HG02973 (cell line): ENCODE measurements around the gene EXOC3L4.
A peak's percentile ranks its signal among the peaks of the same experiment; 100 is the strongest.

ENCODE experiments used
- ATAC-seq: cut with Tn5 transposase; IDR thresholded peaks from one replicate; pipeline ENCODE4 v1.9.1; 2021; ENCODE audit warnings: moderate library complexity; ENCODE audit not compliant: unreplicated experiment

Gene EXOC3L4

DNA sequence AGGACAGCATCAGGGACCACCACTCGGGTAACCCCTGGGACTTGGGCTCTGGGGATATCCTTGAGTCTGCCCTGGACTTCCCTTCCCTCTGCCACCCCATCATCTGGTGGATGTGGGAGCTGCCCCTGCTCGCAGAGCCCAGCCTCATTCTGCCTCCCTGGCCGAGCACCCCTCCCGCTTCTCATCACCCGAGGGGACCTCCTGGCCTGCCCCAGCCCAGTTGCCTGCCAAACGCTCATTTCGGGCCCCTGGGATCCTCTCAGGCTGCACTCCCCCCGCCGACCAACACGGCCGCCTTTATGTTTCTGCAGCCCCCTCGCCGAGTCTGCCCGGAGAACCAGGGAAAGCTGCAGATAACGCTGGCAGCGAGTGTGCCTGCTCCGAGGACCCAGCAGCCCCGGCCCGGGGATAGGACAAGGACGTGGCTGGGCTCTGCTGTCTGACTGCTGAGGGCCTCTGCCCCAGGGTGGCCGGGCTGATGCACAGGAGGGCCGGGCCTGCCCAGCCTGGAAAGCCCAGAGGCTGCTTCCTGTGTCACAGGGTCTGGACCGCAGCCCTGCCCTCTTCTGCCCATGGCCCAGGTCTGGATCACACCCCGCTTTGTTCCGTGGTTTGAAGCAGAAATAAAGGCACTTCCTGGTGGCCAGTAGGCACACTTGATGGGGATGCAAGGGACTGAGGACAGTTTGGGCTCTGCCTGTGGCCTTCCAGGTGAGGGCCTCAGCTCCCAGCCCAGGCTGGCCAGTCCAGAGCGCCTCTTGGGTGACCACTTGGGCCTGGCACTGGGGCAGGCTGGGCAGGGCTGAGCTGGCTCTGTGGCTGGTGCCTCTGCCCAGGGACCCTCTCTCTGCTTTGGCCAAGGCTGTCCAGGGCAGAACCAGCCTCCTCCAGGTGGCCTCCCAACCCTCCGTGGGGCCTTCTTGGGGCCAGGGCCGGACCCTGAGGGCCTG is 4.9 kb upstream of the EXOC3L4 start:
- ATAC-seq = no peak

- ATAC-seq = no peak
Observed at GRCh38 chr14:103090481-103091020, 4.0 kb upstream of the EXOC3L4 start.

GRCh38 chr14:103091041-103091882 is 3.3 kb upstream of the EXOC3L4 start:
- peak; percentile 49 for ATAC-seq

GRCh38 chr14:103091883-103092222 is 2.7 kb upstream of the EXOC3L4 start:
- no peak for ATAC-seq

- ATAC-seq = no peak
Observed at GRCh38 chr14:103093856-103094405, 594 bp upstream of the EXOC3L4 start.

GRCh38 chr14:103095210-103095778 is 769 bp downstream of the EXOC3L4 start:
- no peak for ATAC-seq

DNA sequence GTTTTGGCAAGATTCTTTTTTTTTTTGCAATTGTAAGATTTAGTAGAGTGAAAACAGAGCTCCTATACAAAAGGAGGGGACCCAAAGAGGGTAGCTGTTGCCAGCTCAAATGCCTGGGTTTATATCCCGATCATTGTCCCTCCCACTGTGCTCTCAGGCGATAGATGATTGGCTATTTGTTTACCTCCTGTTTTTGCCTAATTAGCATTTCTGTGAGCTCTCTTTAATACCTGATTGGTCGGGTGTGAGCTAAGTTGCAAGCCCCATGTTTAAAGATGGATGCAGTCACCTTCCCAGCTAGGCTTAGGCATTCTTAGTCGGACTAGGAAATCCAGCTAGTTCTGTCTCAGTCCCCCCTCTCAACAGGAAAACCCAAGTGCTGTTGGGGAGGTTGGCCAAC is 1.9 kb downstream of the EXOC3L4 start:
- ATAC-seq = no peak

- no peak for ATAC-seq
Observed at GRCh38 chr14:103097244-103097993, 2.9 kb downstream of the EXOC3L4 start.

DNA sequence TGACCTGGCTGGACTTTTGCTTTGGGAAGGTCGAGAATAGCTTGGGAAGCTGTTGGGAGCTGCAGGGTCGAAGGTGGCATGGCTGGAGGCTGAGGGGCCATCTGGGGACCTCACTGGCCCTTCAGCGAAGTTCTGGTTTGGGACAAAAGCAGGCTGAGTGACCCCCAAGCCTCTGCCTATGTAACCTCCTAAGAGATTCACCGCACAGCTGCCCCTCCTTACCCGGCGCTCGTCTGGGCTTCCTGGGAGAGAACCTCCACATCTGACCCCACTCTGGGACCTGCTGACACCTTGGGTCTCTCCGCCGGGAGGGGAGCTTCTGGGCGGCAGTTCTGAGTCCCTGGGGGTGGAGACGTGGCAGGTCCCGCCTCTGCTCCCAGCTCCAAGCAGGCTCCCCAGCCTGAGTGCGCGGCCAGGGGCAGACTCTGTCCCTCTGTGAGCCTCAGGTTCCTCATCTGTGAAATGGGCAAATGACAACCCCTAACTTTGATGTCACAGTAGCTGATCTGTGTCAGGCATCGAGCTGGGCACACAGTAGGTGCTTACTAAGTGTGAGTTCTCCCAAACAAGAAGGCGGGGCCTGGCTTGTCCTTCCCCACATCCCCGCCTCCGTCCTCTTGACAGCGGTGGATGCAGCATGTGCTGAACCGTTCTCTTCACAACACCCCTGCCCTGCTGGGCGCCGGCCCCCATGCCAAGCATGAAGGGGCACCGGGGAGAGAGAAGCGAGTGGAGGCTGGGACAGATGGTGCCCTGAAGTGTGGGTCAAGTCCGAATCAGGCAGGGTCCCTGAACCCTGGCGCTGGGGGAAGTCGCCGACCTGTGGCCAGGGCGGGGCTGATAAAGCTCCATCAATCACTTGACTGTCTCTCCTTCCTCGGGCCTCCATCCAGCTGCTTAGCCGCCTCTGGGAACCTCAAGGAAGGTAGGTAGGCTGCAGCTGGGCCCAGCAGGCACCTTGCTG is 3.8 kb downstream of the EXOC3L4 start:
- ATAC-seq = no peak

DNA sequence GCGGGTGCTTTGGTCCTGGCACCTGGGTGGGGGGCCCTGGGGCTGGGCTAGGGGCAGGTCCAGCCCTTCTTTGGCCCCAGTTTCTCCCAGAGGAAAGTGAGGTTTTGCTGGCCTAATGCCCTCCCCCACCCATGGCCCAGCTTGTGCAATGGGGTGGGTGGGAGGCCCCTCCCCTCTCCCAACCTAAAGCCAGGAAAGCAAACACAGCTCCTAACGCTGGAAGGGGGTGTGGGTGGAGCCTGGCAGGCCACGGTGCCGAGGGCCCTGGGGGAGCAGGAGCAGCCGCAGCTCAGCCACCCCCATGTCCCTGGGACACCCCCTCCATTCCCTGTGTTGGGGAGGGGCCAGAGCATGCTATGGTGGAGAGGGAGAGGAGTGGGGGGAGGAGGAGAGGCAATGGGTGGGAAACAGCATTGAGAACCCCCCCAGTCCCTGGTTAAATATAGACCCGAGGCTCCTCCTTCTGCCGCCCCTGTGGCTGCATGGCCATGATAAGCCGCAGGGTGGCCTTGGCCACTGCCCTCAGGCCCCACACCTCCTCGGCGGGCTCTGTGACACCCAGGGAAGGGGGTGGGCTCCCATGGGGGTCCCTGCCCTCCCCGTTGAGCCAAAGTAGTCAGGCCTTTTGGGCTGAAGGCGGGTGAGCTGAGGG is 4.7 kb downstream of the EXOC3L4 start:
- ATAC-seq = no peak

GRCh38 chr14:103099733-103100280 is 5.3 kb downstream of the EXOC3L4 start:
- no peak for ATAC-seq

GRCh38 chr14:103100281-103101121 is 6.0 kb downstream of the EXOC3L4 start:
- ATAC-seq = no peak

DNA sequence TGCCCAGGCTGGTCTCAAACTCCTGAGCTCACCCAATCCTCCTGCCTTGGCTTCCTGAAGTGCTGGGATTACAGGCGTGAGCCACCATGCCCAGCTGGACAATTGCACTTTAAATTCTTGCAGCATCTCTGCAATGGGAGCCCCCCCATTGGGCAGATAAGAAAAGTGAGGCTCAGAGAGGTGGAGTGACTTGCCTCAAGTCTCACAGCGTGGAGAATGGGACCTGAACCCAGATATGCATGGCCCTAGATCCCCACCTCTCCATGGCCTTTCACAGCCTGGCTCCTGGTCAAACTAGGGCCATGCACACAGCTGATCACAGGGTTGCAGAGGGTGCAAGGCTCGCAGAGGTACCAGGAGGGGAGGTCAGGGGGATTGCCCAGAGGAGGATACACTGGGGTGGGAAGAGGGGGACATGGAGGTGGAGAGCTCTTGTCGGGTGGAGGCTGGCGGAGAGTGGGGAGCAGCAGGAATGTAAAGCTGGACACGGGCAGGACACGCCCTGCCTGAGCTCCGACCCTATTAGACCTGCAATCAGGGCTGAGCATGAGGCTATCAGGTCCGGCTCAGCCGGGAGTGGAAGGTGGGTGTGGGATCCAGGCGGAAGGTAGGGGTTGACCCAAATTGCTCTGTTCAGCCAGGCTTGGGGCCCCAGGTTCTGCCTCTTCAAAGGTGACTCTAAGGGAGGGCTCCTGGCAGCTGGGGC is 6.9 kb downstream of the EXOC3L4 start:
- no peak for ATAC-seq

- no peak for ATAC-seq
Observed at GRCh38 chr14:103101963-103102688, 7.6 kb downstream of the EXOC3L4 start.

GRCh38 chr14:103102689-103103260 is 8.2 kb downstream of the EXOC3L4 start:
- no peak for ATAC-seq
